Osteoblast (primary cell): Measurements from ENCODE around the gene UPK1A. TPM values are rescaled to one million over a fixed set of nuclear protein-coding genes. Genes with fewer than 3 reads are reported as not detected.

Experiments
- DNase-seq: peaks from one replicate; pipeline ENCODE4 v3.0.0; 2011; ENCODE audit warnings: low spot score, mixed read lengths; ENCODE audit not compliant: insufficient read length; ENCODE audit errors: missing footprints
- H2AFZ ChIP-seq: 2 replicates; pipeline ENCODE4 v1.6.0; 2011; ENCODE audit warnings: mild to moderate bottlenecking, low read length
- H3K27ac ChIP-seq: 2 replicates; pipeline ENCODE4 v1.5.1; 2011; ENCODE audit warnings: mild to moderate bottlenecking, low read depth, low read length, moderate library complexity
- H3K27me3 ChIP-seq: 2 replicates; pipeline ENCODE4 v1.6.0; 2012; ENCODE audit warnings: mild to moderate bottlenecking, control low read depth, inconsistent platforms, low read length, moderate library complexity; ENCODE audit not compliant: insufficient read depth
- H3K36me3 ChIP-seq: 2 replicates; pipeline ENCODE4 v1.5.1; 2011; ENCODE audit warnings: mild to moderate bottlenecking, low read length, control low read depth, moderate library complexity; ENCODE audit not compliant: insufficient read depth
- H3K4me1 ChIP-seq: 2 replicates; pipeline ENCODE4 v1.5.1; 2011; ENCODE audit warnings: mild to moderate bottlenecking, low read length, control low read depth, moderate library complexity; ENCODE audit not compliant: insufficient read depth
- H3K4me2 ChIP-seq: 2 replicates; pipeline ENCODE4 v1.6.0; 2011; ENCODE audit warnings: mild to moderate bottlenecking, low read length; ENCODE audit not compliant: insufficient read depth
- H3K4me3 ChIP-seq: fragments of 200-600 bp; sonication (generic); 3 replicates; pipeline ENCODE4 v1.5.1; 2012; ENCODE audit warnings: mild to moderate bottlenecking, low read length, inconsistent platforms; ENCODE audit not compliant: insufficient read depth
- H3K79me2 ChIP-seq: 2 replicates; pipeline ENCODE4 v1.6.0; 2012; ENCODE audit warnings: mild to moderate bottlenecking, low read length, control low read depth, inconsistent platforms; ENCODE audit not compliant: insufficient read depth
- H3K9me3 ChIP-seq: 2 replicates; pipeline ENCODE4 v1.5.1; 2011; ENCODE audit warnings: low read depth, low read length, control low read depth
- H4K20me1 ChIP-seq: 2 replicates; pipeline ENCODE4 v1.6.0; 2012; ENCODE audit warnings: mild to moderate bottlenecking, low read length, control low read depth; ENCODE audit not compliant: insufficient read depth
- total RNA-seq: library from RNA; depleted of rRNA; stranded (reverse); fragments of >200 nt; gene quantifications from 2 replicates; pipeline ENCODE4 v1.2.3, GENCODE V29; 2012
- TF ChIP-seq, protein P1 (sequence below): IDR thresholded peaks from 2 replicates; pipeline ENCODE4 v1.5.1; 2011; ENCODE audit warnings: mild to moderate bottlenecking, low read depth, low read length, moderate library complexity; ENCODE audit errors: extremely low read depth

Gene UPK1A
- total RNA-seq, 1 donor = not detected

DNA sequence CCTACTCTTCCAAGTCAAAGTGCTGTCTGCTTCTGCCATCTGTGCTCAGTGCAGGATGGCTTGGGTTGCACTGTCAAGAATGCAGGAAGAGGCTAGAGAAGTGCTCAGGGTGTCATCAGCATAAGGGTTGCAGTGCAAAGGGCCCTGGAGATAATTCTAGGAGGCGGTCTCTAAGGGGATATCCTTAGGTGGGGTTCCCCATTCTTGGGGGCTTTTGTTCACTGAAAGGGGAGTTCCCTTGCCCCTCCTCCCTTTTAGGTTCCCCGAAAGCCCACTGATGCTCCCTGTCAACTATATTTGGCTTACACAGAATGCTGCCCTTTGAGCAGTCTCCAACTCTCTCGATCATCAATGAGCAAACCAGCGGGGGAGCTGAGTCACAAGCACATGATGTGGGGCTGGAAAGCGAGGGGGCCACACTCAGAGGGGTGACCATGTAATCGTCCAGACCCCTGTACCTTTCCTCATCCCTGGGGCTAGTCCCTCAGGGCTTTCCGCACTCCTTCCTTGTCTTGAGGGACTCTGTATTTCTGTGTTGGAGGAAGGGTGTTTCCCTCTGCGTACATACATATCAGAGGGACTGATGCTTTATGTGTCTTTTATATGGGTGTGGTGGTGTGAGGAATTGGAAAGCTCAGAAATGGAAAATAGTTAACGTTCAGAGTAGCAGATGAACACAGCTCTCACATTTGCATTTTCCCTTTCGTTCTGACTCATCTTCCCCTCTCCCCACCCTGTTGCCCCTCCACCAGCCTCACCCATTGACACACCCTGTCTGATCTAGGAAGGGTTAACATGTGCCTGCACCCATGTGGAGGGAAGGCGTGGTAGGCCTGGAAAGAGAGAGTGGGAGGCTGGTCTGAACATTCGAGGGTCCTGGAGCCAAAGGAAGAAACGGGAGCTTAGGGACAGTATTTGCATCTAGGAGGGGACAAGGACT, 44.7 kb downstream of the UPK1A start:
- no peaks in the 10 kb centered on the region for H3K36me3 ChIP-seq
- DNase-seq = peak; percentile 75

GRCh38 chr19:35712567-35713505, 46.5 kb downstream of the UPK1A start:
- peak; percentile 35 for DNase-seq
- Histone ChIP-seq H3K4me3 (no peak overlapping the region), H3K27me3 (no peaks in the 10 kb centered on the region), H3K27ac (no peak overlapping the region), H3K4me1 (peaks cover 10% of the 10 kb centered on the region), H2AFZ (no peak overlapping the region), H3K9me3 (no peaks in the 10 kb centered on the region), H4K20me1 (no peaks in the 10 kb centered on the region), H3K36me3 (no peaks in the 10 kb centered on the region), H3K79me2 (peaks cover 4% of the 10 kb centered on the region), H3K4me2 (no peak overlapping the region)
- TF ChIP-seq, protein P1, sequence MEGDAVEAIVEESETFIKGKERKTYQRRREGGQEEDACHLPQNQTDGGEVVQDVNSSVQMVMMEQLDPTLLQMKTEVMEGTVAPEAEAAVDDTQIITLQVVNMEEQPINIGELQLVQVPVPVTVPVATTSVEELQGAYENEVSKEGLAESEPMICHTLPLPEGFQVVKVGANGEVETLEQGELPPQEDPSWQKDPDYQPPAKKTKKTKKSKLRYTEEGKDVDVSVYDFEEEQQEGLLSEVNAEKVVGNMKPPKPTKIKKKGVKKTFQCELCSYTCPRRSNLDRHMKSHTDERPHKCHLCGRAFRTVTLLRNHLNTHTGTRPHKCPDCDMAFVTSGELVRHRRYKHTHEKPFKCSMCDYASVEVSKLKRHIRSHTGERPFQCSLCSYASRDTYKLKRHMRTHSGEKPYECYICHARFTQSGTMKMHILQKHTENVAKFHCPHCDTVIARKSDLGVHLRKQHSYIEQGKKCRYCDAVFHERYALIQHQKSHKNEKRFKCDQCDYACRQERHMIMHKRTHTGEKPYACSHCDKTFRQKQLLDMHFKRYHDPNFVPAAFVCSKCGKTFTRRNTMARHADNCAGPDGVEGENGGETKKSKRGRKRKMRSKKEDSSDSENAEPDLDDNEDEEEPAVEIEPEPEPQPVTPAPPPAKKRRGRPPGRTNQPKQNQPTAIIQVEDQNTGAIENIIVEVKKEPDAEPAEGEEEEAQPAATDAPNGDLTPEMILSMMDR = no peak

More for the DNA sequence above, 44.7 kb downstream of the UPK1A start:
- Histone ChIP-seq H4K20me1 (no peaks in the 10 kb centered on the region), H3K27ac (no peak overlapping the region), H3K9me3 (no peaks in the 10 kb centered on the region), H3K4me1 (peaks cover 5% of the 10 kb centered on the region), H2AFZ (no peak overlapping the region), H3K4me2 (no peak overlapping the region), H3K79me2 (peaks cover 4% of the 10 kb centered on the region), H3K27me3 (no peaks in the 10 kb centered on the region), H3K4me3 (no peak overlapping the region)
- TF ChIP-seq, protein P1 = no peak

- DNase-seq = no peak
- peaks cover 8% of the 10 kb centered on the region for H3K79me2 ChIP-seq
- H3K27ac ChIP-seq = no peak overlapping the region
- H2AFZ ChIP-seq = no peak overlapping the region
- H3K9me3 ChIP-seq = no peaks in the 10 kb centered on the region
- TF ChIP-seq, protein P1 = no peak
- H3K4me1 ChIP-seq = peaks cover 10% of the 10 kb centered on the region
- peaks cover under 1% of the 10 kb centered on the region for H4K20me1 ChIP-seq
- H3K36me3 ChIP-seq = no peaks in the 10 kb centered on the region
- no peaks in the 10 kb centered on the region for H3K27me3 ChIP-seq
- H3K4me3 ChIP-seq = no peak overlapping the region
- H3K4me2 ChIP-seq = no peak overlapping the region
Measured at GRCh38 chr19:35713506-35713850, 47.2 kb downstream of the UPK1A start.
